HTR-8/SVneo (cell line): ENCODE measurements around the gene MANSC1.
"Not testable (repeated sequence)": the region's sequence is repeated elsewhere in the genome, so short reads cannot be mapped to it uniquely, and the experiment has no call there.

Experiments
- DNase-seq: peaks from one replicate; pipeline ENCODE4 v3.0.0; 2011; ENCODE audit warnings: low spot score, mixed read lengths; ENCODE audit not compliant: insufficient read length
- FAIRE-seq: peaks from 2 replicates; lab custom pipeline; 2011; peaks lifted over from hg19 to GRCh38; lab: Jason Lieb, UNC

Gene MANSC1

DNA sequence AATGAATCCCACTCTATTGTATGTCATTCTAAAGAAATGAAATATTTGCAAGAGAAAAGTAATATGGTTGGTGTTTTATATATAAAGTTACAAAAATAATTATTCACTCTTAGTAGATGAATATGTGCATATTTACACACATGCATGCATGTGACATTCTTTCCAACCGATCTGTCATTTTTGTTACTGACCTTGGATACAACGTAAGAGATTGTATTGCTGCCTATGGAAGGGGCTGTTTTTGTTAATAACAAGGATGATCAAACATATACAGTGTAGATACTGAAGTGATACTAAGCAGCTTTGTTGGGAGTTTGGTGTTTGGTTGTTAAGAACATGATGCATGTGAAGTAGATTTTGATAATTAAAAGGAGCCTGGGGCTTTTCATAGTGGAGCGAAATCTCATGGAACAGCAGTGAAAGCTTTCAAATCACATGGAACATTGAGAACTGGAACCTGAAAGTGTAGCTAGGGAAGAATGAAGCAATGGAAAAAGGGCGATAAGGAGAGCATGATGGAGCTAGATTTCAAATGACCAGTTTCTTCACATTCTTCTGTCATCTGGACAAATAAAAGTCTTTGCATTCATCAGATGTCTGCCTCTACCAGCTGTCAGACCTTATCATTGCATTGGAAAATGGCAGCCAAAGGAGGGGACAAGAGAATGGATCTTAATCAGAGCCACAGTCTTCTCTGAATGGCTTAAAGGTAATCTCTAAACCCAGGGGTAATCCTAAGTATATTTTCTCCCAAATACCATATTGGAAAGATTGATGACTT lies 16.8 kb upstream of the MANSC1 start:
- FAIRE-seq (no peak), DNase-seq (no peak)

DNA sequence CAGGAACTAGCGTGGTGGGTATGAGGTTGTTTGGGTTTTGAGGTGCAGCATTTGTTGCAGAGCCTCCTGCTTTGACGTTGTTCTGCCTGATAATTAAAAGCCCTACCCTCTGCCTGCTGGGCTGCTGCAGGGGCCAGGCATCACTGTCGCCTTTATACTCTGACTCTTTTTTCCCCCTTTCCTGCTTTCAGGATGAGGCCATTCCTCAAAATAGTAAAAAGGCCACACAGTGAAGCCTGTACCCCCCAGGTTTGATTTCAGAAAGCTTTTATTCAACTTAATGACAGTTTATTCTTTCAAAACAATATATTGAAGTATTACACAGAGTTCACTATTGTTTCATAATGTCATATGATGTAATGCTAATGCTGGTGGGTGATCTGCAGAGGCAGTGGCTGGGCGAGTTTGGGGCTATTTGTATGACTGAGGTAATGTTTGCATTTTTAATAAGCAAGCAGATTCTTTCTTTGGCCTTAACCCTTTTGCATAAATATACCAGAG lies 15.9 kb upstream of the MANSC1 start:
- DNase-seq (no peak), FAIRE-seq (no peak)

DNA sequence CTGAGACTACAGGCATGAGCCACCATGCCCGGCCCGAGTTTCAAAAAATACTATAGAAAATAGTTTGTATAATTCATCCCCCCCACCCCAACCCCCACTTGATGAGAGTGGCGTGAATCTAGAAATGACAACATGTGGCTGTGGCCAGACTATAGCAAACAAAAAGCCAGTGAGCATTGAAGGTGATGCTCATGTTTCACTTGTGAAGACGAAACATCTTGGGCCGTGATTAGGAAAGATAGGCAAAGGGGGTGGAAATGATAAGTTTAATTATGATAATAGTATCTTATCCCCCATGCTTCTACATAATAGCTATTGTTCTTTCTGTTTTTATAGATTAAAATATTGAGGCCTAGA lies 15.4 kb upstream of the MANSC1 start:
- no peak for FAIRE-seq
- no peak for DNase-seq

DNA sequence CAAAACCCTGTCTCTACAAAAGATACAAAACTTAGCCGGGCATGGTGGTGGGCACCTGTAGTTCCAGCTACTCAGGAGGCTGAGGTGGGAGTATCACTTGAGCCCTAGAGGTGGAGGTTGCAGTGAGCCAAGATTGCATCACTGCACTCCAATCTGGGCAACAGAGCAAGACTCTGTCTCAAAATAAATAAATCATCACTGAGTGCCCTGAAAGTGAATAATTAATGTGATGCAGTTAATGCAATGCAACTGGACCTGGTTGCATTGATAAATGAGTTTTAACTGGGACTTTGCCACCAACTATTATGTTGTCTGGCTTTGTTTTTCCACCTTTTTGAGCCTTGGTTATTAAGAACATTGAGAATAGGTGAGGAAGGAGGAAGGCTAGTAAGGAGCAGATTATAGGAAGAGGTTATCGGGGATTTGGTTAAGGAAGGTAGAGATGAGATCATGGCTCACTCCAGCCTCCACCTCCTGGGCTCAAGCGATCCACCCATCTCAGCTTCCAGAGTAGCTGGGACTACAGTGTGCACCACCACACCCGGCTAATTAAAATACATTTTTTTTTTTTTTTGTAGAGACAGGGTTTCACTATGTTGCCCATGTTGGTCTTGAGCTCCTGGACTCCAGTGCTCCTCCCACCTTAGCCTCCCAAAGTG lies 14.9 kb upstream of the MANSC1 start:
- FAIRE-seq: no peak

DNA sequence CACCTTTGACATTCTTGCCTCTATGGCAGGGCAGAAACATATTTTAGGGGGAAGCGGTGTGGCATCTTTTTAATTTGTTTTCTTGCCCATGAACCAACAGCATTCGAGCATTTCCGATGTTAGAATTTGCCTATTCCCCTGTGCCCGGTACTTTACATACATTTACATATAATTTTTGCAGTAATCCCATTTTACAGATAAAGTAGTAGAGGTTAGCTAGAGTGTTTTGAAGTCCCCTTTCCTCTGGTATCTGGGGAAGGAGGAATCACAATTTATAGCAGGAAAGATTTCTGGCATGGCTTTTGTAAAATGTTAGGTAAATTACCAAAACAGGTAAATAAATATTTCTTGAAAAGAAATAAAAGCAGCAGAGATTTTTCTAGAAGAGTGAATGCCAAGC lies 8.5 kb upstream of the MANSC1 start:
- DNase-seq (no peak), FAIRE-seq (no peak)

More for the DNA sequence above, 14.9 kb upstream of the MANSC1 start:
- DNase-seq: no peak

DNA sequence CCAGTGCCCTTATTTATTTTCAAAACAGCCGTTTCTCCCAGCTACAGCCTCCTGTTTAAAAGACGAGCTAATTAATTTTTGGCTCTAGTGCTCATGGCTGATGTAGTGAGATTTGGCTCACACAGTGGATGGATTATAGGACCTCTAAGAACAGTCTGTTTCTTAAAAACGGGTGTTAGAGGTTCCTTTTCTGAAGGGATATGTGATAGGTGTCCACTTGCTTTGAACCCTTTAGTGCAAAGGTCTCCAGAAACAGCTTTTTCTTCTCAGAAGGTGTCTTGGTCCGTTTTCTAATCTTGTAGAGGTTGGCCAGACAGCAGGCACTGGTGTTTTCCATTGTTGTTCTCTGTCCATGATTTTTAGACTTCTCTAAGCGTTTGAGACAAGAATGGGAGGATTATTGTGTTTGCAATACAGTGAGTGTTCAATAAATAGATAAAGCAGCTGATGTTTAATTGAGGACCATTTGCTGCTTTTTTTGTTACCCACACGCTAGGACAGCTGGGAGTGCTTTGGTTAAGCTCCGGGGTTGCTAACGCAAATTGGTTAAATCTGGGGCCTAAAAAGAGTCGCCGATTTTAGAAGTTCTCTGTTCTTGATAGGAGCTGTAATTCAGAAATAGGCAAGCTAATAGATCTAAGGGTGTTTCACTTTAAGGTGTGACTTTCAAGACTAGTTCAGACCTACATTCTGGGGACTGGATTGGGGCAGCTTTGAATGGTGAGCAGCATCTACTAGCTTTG lies 7.8 kb upstream of the MANSC1 start:
- FAIRE-seq: no peak
- DNase-seq: no peak

DNA sequence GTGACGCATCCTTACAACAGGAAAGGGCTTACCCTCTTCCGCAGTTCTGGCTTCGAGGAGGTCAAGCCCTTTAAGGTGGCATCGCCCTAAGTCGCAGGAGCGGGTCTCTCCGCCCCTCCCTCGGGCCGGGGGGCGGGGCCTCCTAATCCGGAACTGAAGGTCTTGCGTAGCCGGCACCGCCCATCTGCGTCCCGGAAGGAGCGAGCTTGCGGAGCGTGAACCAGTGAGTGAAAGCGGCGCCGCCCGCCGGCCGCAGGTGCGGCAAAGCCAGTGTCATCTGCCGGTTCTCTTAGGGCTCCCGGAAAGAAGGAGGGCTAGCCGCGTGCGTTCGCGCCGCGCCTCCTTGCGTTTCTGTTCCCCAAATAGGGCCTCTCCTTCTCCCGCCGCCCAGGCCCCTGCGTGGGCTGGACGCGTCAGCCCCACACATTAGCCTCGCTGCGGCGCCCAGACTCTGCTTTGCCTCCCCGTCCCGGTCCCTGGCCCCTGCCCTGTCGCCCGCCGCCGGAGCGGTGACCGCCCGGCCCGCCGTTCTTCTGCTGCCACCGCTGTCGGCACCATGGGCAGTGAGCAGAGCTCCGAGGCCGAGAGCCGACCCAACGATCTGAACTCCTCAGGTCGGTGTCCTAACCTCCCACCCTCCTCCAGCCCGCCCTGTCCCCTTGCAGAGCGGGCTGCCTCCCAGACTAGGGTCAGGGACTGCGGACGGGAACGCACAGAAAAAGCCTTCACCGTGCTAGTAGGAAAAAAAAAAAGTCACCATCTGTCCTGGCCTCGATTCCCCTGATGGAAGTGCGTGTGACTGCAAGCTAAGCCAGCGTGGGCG lies 7.1 kb upstream of the MANSC1 start, which contains the start of gene BORCS5:
BORCS5 (plus strand) TSS at position 183 of the 823 bp plus-strand sequence; CDS start at position 557, 374 bp downstream.
- DNase-seq: peak; percentile 85
- FAIRE-seq: no peak

DNA sequence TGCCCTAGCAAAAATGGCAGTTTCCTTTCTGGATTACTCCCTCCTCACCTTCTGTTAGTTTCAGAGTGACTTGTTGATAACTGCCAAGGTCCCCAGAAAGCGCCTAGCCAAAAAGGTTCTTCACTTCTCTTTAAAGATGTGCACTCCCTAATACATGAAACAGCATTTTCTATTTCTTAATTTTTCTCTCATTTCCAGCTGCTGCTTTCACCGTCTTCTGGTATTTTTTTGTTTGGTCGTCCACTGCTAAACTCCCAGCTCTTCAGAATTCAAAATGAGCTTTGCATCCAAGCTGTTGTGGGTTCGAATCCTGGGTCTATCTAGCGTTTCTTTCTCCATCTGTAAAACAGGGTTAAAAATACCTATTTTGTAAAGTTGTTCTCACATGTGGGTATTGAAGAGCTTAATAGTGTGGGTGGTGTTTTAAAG lies 6.4 kb upstream of the MANSC1 start:
- FAIRE-seq (no peak), DNase-seq (no peak)

DNA sequence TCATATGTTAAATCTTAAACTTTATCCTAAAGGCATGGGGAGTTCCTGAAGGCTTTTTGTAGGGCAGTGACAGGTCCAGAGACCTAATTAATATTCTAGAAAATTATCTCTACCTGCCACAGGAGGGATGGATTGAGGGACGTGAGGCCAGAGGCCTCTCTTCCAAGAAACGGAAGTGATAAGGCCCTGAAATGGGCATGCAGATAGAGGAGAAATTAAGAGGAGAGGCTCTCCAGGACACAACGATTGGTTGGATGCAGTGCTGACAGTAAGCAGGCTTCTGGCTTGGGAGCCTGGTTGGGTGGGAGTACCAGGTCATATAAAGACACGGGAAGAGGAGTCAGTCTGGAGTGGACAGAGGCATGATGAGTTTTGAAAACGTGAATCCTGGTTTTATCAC lies 3.8 kb upstream of the MANSC1 start:
- DNase-seq (no peak), FAIRE-seq (no peak)

DNA sequence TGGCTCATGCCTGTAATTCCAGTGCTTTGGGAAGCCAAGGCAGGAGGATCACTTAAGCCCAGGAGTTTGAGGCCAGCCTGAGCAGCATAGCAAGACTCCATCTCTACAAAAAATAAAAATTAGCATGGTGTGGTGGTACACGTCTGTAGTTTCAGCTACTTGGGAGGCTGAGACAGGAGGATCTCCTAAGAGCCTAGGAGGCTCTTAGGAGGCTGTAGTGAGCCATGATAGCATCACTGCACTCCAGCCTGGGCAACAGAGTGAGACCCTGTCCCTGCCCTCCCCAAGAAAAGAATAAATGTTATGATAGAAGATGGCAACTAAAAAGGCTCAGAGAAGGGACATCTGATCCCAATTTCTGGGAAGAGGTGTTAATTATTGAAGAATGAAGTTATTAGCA lies 3.2 kb upstream of the MANSC1 start:
- DNase-seq: no peak
- no peak for FAIRE-seq

DNA sequence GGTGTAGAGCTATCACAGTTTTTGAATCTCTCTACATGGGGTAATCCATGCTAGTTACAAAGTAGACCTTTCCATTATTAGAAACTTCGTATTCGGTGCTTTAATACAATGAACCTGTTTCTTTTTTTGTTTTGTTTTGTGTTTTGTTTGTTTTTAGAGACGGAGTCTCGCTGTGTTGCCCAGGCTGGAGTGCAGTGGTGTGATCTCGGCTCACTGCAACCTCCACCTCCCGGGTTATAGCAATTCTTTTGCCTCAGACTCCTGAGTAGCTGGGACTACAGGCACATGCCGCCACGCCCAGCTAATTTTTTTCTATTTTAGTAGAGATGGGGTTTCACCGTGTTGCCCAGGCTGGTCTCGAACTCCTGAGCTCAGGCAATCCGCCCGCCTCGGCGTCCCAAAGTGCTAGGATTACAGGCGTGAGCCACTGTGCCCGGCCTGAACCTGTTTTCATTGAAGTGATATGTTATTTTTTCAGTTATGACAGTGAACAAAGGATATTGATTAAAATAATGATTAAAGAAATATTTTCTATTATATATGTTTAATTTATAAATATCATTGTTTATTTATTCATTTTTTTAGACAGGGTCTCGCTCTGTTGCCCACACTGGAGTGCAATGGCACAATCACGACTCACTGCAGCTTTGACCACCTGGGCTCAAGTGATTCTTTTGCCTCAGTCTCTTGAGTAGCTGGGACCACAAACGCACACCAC lies 1.6 kb upstream of the MANSC1 start:
- not testable (repeated sequence) for DNase-seq, FAIRE-seq

DNA sequence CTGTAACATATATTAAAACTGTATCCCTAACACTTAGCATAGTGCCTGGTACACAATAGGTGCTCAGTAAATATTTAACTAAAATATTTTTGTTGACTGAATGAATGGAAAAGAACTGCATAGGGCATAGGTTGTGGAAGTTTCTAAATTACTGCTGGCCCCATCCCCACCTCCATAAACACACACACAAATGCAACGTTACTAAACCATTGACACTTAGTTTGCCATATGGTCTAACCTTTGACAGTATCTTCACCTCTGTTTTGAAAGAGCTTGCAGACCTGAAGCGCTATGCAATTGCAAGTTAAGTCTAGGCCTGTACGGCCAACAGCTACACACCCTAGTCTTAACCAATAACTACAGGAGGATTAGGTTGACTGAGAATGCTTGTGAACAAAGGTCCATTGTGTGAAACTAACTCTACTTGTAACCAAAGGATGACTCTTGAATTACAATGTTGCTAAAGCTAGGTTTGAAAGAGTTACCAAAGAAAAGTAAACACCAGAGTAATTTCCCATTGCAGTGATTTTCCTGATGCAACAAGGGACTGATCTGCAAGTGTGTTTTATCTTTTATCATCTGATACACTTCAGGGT lies 924 bp upstream of the MANSC1 start:
- FAIRE-seq (no peak), DNase-seq (no peak)

DNA sequence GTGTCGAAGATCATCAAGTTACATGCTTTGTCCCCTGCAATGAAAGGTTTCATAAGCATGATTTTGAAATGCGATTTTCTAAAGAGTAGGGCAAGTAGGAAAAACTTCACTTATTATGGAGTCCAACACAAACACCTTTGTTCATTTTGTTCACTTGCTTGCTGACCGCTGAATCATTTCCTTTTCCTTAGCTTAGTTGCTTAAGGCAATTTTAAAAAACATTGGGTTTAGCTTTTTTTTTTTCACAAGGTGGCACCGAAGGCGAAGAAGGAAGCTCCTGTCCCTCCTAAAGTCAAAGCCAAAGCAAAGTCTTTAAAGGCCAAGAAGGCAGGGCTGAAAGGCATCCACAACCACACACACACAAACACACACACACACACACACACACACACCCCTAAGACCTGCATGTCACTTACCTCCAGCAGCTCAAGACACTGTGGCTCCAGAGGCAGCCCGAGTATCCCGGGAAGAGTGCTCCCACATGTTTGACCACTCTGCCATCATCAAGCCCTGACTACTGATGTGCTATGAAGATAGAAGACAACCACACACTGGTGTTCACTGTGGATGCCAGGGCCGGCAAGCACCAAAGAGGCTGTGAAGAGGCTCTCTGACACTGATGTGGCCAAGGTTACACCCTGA lies 11.4 kb downstream of the MANSC1 start:
- FAIRE-seq: no peak
- DNase-seq: no peak

DNA sequence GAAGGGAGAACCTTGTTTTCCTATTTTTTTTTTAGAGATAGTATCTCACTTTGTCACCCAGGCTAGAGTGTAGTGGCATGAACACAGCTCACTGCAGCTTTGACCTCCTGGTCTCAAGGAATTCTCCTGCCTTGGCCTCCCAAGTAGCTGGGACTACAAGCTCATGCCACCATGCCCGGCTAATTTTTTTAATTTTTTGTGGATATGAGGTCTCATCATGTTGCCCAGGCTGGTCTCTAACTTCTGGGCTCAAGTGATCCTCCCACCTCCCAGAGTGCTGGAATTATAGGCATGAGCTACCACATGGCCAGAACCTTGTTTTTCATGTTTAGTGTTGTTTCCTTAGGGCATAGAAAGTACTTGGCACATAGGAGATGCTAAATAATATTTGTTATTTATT lies 13.5 kb downstream of the MANSC1 start:
- DNase-seq (no peak), FAIRE-seq (no peak)

DNA sequence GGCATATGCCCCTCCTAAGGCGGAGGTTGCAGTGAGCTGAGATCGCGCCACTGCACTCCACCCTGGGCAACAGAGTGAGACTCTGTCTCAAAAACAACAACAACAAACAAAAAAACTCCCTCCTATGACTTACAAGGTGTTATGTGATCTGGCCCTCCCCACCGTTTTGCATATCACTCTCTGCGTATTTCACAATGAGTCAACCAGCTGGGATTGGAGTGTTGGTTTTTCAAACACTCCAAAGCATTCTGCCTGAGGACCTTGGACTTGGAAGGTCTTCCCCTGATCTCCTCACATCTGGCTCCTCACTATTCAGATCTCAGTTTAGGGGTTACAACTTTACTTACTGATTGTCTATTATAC lies 14.0 kb downstream of the MANSC1 start:
- DNase-seq (no peak), FAIRE-seq (no peak)

DNA sequence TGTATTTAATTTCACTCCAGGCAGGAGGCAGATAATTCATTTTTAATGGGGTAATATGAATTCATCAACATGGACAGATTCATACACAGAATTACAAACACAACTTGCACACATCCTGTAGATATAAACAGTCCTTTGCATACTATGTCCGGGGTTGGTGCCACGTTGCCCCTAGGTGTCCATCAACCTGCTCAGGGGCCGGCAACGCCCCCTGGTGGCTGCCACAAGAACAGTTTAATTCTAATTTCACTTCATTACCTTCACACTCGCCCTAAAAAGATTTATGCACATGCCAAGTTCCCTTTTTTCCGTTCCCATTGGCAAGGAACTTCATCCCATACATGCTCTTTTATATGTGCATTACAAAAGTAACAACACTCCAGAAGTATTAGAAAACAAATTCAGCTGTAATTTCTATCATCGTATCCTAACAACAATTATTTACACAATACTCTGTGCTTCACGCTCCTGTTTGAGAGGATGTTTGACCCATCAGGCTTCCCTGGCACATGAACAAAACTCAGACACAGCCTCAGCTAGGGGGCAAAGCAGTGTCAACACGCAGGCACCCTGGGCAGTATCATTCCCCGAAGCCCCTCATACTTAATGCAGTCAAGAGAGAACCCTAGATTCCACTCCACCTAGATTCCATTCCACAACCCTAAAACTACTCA lies 15.5 kb downstream of the MANSC1 start:
- FAIRE-seq: no peak
- peak; percentile 51 for DNase-seq

DNA sequence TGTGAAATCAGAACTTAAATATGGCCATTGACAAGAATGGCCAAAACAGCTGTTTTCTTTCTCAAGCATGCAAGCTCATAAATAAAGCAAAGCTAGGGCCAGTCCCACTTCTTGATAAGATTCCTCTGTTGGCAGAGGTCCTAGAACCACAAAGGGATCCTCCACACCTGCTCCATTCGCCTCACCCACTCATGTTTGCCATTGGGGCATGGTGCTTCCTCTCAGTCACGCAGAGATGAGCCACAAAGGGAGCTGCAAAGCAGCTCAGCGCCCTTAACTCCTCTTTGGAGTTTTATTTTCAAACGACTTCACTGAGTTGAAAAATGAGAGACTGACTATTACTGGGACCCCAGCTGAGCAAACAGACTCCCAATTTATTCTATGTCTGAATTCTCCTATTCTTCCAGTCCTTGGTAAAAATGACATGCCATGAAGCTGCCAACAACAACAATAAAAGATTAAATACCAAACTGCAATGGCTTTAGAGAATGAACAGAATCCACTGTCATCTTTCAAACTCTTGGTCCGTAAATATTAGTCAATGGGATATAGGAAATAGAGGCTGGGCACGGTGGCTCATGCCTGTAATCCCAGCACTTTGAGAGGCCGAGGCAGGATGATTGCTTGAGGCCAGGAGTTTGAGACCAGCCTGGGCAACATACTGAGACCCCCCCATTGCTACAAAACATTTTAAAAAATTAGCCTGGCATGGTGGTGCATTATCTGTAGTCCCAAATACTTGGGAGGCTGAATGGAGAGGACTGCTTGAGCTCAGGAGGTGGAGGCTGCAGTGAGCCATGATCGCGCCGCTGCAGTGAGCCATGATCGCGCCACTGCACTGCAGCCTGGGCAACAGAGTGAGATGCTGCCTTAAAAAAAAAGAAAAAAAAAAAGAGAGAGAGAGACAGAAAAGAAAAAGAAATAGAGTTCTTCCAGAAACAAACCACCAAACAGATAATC lies 16.4 kb downstream of the MANSC1 start:
- no peak for FAIRE-seq

More for the DNA sequence above, 16.4 kb downstream of the MANSC1 start:
- DNase-seq: no peak
